HS-27A (cell line): ENCODE results near the gene HIVEP3.
"Not testable (repeated sequence)": the region's sequence is repeated elsewhere in the genome, so short reads cannot be mapped to it uniquely, and the experiment has no call there.

Experiments used
- DNase-seq: peaks from one replicate; pipeline ENCODE4 v3.0.0-alpha.2; 2012; ENCODE audit warnings: low read depth, missing footprints

HIVEP3 gene

GRCh38 chr1:41918450-41919043 lies at the start of gene HIVEP3:
HIVEP3 (minus strand) TSS chr1:41918922.
- DNase-seq = no peak

DNA sequence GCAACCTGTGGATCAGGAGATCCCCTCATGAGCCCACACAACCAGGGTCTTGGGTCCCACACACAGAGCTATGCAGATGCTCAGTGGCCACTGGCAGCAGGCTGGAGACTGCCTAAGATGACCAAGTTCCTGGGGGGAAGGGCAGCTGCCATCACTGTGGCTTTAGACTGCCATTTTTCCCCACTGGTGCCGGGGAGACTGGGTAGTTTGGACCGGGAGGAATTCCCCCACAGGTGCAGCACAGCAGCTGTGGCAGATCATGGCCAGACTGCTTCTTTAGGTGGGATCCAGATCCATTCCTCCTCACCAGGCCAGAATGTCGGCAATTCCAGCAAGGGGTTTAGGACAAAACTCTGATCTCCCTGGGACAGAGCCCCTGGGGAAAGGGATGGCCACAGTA lies 45.7 kb upstream of the HIVEP3 start:
- no peak for DNase-seq

DNA sequence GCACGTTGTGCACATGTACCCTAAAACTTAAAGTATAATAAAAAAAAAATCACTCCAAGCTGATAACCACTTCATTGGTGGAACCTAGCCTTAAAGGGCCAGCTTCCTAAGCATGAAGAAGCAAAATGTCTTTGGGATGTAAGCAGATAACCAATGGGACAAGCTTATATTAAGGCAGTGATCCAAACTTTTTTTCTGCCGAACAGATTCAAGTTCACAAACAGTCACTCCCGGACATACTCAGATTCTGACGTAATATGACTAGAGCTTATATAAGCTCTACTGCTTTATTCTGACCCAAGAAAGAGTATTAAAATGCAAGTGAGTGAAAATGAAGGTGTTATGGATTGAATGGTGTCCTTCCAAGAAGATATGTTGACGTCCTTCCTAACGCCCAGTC lies 44.9 kb upstream of the HIVEP3 start:
- no peak for DNase-seq

DNA sequence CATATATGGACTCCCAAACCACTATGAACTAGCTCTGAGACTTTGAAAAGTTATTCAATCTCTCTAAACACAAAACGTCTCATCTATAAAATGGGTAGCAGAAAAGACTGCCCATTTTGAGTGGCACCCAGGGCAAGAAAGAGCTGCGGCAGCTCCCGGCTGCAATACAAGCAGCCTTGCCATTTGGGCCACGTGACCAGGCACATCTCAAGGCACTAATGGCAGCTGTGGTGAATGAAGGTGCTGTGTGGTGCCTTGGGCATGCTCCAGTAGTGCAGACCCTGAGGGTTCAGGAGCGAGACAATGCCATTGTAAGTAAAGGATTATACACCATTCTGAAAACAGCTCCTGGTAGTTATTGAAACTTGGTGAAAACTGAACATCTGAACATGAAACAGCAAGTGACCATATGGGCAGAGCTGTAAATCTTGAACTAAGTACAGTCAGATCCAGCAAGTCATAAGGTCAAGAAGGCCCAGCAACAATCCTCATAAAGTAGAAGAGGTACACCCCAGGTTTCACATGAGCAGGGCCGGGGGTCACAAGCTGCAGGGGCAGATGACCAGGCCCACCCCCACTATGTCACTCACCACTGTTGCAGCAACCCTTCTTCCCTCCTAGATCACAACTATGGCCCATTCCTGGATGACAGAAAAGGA lies 39.4 kb upstream of the HIVEP3 start:
- no peak for DNase-seq

- no peak for DNase-seq
Measured at GRCh38 chr1:41957568-41957967, 38.8 kb upstream of the HIVEP3 start.

DNA sequence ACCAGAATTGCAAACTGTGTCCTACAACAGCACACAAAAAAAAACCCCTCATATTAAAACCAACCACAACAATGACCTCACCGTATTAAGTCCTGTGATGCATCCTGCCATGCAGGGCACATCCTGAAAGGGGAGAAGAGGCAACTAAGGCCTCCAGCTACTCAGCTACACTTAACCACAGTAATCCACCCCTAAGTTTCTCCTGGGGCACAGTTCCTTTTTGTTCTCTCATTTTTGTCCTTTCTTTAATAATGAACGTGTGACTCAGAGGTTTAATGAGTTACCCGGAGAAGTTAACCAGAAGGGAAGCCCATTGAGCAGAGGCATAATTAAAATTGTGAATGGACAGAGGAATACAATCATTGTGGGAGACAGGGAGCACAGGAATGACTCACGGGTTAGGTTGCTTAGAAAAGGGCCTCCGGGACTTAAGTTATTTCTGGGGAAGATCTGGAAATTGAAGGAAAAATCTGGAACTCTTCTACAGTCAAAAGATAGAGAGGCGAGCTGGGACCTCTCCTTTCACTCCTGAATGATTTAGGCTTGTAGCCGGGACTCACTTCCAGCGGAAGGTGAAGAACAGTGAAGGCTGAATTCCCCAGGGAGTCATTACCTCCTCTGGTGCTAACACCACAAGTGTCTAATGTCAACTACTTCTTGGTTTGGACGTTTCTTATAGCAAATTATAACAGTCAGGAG lies 36.9 kb upstream of the HIVEP3 start:
- DNase-seq = peak; percentile 59

GRCh38 chr1:41954533-41954944 lies 35.8 kb upstream of the HIVEP3 start:
- peak; percentile 66 for DNase-seq

DNA sequence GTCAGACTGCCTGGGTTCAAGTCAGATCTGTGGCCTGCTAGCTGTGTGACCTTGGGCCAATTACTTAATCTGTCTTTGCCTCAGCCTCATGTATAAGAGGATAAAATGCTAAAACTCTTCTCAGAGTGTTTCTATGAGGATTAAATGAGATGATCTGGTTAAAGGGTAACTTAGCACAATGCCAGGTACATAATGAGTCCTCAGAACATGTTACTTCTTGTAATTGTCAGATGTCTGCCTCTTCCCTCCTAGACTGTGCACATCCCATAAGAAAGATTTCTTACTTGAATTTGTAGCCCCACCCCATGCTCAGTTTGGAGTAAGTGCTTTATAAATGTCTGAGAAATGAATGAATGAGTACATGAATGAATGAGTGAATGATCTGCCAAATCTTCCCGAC lies 34.6 kb upstream of the HIVEP3 start:
- DNase-seq = no peak

DNA sequence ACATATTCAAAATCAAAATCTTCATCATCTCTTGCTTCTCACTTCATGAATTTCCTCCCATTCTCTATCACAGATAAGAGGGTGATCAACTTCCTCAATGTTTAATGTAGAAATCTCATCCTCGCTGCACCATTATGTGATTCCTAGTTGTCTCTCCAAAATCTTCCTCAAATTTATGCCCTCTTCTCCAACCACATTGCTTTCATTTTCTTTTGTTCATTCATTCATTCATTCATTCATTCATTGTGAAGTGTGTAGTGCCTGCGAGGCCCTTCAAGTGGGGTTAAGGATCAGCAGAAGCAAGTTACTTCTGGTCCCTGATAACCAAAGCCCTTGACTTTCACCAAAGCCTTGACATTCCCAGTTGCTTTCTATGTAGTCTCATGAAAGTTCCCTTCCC lies 33.5 kb upstream of the HIVEP3 start:
- no peak for DNase-seq

GRCh38 chr1:41951492-41951891 lies 32.8 kb upstream of the HIVEP3 start:
- not testable (repeated sequence) for DNase-seq

GRCh38 chr1:41950820-41951219 lies 32.1 kb upstream of the HIVEP3 start:
- DNase-seq = no peak

- DNase-seq = not testable (repeated sequence)
Measured at GRCh38 chr1:41945946-41946345, 27.2 kb upstream of the HIVEP3 start.

DNA sequence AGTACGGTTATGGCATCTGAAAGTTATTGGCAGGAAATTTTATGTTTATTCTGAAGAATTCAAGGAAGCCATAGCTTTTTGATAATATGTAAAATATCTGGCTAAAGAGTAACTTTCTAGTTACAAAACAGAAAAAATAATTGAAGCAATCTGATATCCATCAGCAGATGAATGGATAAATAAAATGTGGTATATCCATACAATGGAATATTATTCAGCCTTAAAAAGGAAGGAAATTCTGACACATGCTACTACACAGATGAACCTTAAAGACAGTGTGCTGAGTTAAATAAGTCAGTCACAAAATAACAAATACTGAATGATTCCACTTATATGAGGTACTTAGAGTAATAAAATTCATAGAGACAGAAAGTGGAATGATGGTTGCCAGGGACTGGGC lies 25.0 kb upstream of the HIVEP3 start:
- DNase-seq = no peak

GRCh38 chr1:41942278-41942677 lies 23.6 kb upstream of the HIVEP3 start:
- no peak for DNase-seq

GRCh38 chr1:41941381-41941780 lies 22.7 kb upstream of the HIVEP3 start:
- no peak for DNase-seq

GRCh38 chr1:41939194-41939593 lies 20.5 kb upstream of the HIVEP3 start:
- no peak for DNase-seq

DNA sequence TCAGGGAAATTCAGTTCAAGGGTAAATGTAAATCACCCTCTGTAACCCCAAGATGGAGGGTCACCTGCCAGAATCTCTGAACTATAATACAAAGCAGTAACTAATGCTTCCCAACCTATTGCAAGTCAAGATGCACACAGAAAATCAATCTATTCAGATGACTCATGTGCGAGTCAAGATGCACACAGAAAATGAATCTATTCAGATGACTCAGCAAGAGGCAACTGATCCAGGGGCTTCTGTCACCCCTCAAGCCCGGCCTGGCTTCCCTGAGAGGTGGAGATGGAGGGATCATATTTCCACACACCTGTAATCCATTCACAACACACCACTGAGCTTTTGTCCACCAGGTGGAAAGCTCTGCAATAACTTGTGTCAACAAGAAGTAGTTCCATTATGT lies 17.4 kb upstream of the HIVEP3 start:
- no peak for DNase-seq

- no peak for DNase-seq
Measured at GRCh38 chr1:41935226-41935625, 16.5 kb upstream of the HIVEP3 start.

- no peak for DNase-seq
Measured at GRCh38 chr1:41933106-41933505, 14.4 kb upstream of the HIVEP3 start.

GRCh38 chr1:41931578-41931977 lies 12.9 kb upstream of the HIVEP3 start:
- no peak for DNase-seq

GRCh38 chr1:41927118-41927517 lies 8.4 kb upstream of the HIVEP3 start:
- no peak for DNase-seq

- DNase-seq = no peak
Measured at GRCh38 chr1:41925712-41926111, 7.0 kb upstream of the HIVEP3 start.

DNA sequence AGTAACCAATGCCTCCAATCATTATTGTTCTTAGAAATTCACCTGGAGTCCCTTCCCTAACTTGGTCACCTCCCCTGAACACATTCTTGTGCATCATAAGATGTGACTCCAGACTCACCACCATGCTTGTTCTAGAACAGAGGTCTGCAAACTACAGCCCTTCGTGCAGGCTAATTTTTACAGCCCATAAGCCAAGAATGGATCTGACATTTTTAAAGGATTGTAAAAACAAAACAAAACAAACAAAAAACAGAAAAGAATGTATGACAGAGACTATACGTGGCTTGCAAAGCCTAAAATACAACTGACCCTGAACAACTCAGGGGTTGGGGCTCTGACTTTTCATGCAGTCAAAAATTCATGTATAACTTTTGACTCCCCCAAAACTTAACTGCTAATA lies 6.2 kb upstream of the HIVEP3 start:
- no peak for DNase-seq

DNA sequence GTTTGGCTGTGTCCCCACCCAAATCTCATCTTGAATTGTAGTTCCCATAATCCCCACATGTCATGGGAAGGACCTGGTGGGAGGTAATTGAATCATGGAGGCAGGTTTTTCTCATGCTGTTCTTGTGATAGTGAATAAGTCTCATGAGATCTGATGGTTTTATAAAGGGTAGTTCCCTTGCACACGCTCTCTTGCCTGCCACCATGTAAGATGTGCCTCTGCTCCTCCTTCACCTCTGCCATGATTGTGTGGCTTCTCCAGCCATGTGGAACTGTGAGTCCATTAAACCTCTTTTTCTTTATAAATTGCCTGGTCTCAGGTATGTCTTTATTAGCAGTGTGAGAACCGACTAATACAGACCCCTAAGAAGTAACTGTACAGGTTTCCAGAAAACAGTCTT lies 2.5 kb upstream of the HIVEP3 start:
- DNase-seq = not testable (repeated sequence)
